Uterus (tissue), 4 donors: ENCODE measurements around the gene ADAMTS9. TPM values are rescaled to one million over a fixed set of nuclear protein-coding genes. Genes with fewer than 3 reads are reported as not detected.

Experiments
- DNase-seq, 2 donors: peaks; one replicate each; pipeline ENCODE4 v3.0.0-alpha.2; 2019 to 2020
- H3K27ac ChIP-seq, 2 donors: fragments of 200-600 bp; sonication (generic); 1 replicate in 1 of 2; 2 replicates in 1 of 2; pipeline ENCODE4 v1.5.1; 2016 to 2018
- H3K27me3 ChIP-seq, 2 donors: fragments of 200-600 bp; sonication (generic); one replicate each; pipeline ENCODE4 v1.5.1; 2018 to 2019; ENCODE audit warnings: control low read depth in 1 of 2
- H3K36me3 ChIP-seq, 2 donors: fragments of 200-600 bp; sonication (generic); one replicate each; pipeline ENCODE4 v1.5.1; 2019; ENCODE audit warnings: control low read depth in 1 of 2
- H3K4me1 ChIP-seq, 2 donors: fragments of 200-600 bp; sonication (generic); one replicate each; pipeline ENCODE4 v1.5.1; 2018 to 2019; ENCODE audit warnings: control low read depth in 1 of 2
- H3K4me3 ChIP-seq, 2 donors: fragments of 200-600 bp; sonication (generic); 1 replicate in 1 of 2; 2 replicates in 1 of 2; pipeline ENCODE4 v1.5.1; 2018 to 2019; ENCODE audit warnings: mild to moderate bottlenecking in 1 of 2
- H3K9me3 ChIP-seq, 2 donors: fragments of 200-600 bp; sonication (generic); one replicate each; pipeline ENCODE4 v1.5.1; 2019; ENCODE audit warnings: control low read depth in 1 of 2
- POLR2A ChIP-seq, 2 donors: fragments of 450-650 bp; IDR thresholded peaks; one replicate each; pipeline ENCODE4 v1.6.1; 2016; ENCODE audit warnings: antibody characterized with exemption in 2 of 2, mild to moderate bottlenecking in 1 of 2, moderate library complexity in 1 of 2
- intact Hi-C: fragments of 100-400 bp; cut with DNase I; formaldehyde crosslinking; loops from one replicate; pipeline ENCODE4 v1.15.1; 2023; ENCODE audit warnings: low total_unique reads
- total RNA-seq, 4 donors: library from RNA; depleted of rRNA in 3 of 4; stranded (reverse); fragments of >200 nt in 3 of 4; gene quantifications; one replicate each; pipeline versions ENCODE4 v1.1.0 to v1.2.4, GENCODE V29; 2014 to 2023
- TF ChIP-seq, protein P1 (sequence below), 4 experiments: fragments of 200-600 bp in 2 of 4; fragments of 450-650 bp in 2 of 4; sonication (generic) in 2 of 4; IDR thresholded peaks; one replicate each; pipeline ENCODE4 v1.5.1; 2016 to 2019; ENCODE audit warnings: antibody characterized with exemption in 4 of 4, mild to moderate bottlenecking in 2 of 4, moderate library complexity in 1 of 4
- donor health status: DM: yes; HTN: yes; CAD: no.

Gene ADAMTS9
- total RNA-seq, 4 donors from 2014 or later = 17.4 to 197 (median 160) TPM

DNA sequence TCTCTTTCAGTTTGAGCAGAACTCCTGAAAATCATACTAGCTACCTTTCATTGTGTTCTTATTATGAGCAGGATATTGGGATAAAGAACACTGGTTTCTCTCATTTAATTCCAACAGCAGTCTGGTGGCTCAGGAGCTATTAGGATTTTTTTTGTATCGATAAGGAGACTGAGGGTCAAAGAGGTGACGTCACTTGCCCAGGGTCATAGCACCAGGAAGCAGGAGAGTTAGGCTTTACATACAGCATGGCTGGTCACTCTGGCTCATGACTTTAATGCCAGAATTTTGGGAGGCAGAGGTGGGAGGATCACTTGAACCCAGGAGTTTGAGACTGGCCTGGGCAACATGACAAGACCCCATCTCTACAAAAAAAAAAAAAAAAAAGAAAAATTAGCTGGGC, 113.6 kb downstream of the ADAMTS9 start:
- no peak overlapping the region for H3K27ac ChIP-seq
- H3K9me3 ChIP-seq = no peaks in the 10 kb centered on the region
- intact Hi-C loops = loop anchor here (10.0 kb wide), 1 partner anchor 111 kb away; the partner anchor contains the start of gene ADAMTS9
- no peak for TF ChIP-seq POLR2A (IDR thresholded peaks at IDR 0.05)
- TF ChIP-seq, protein P1, sequence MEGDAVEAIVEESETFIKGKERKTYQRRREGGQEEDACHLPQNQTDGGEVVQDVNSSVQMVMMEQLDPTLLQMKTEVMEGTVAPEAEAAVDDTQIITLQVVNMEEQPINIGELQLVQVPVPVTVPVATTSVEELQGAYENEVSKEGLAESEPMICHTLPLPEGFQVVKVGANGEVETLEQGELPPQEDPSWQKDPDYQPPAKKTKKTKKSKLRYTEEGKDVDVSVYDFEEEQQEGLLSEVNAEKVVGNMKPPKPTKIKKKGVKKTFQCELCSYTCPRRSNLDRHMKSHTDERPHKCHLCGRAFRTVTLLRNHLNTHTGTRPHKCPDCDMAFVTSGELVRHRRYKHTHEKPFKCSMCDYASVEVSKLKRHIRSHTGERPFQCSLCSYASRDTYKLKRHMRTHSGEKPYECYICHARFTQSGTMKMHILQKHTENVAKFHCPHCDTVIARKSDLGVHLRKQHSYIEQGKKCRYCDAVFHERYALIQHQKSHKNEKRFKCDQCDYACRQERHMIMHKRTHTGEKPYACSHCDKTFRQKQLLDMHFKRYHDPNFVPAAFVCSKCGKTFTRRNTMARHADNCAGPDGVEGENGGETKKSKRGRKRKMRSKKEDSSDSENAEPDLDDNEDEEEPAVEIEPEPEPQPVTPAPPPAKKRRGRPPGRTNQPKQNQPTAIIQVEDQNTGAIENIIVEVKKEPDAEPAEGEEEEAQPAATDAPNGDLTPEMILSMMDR (IDR thresholded peaks at IDR 0.05) = no peak
- no peak for DNase-seq
- no peaks in the 10 kb centered on the region for H3K27me3 ChIP-seq
- no peak overlapping the region for H3K4me3 ChIP-seq
- H3K36me3 ChIP-seq = no peaks in the 10 kb centered on the region
- no peaks in the 10 kb centered on the region for H3K4me1 ChIP-seq

DNA sequence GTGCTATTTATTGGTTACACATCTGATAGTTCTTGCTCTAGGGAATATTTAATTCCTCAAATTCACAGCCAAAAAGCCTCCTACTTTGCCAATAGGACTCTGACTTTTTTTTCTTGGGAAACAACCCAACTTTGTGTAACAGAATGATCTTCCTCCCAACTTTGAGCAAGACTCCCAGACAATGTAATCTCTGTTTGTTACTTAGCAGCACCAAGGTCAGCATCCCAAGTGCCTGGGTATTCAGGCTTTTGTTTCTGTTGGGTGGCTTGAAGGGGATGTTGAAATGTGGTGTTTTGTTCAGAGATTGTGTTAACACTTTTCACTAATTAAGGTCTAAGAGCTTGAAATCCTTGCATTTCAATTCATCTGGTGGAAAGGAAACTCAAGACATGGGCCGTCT, 115.8 kb downstream of the ADAMTS9 start:
- Histone ChIP-seq H3K4me1 (no peaks in the 10 kb centered on the region), H3K36me3 (no peaks in the 10 kb centered on the region), H3K9me3 (no peaks in the 10 kb centered on the region), H3K4me3 (no peak overlapping the region), H3K27ac (no peak overlapping the region), H3K27me3 (no peaks in the 10 kb centered on the region)
- intact Hi-C loops = loop anchor here (10.0 kb wide), 1 partner anchor 113 kb away; the partner anchor contains the start of gene ADAMTS9
- TF ChIP-seq POLR2A (IDR thresholded peaks at IDR 0.05) = no peak
- TF ChIP-seq, protein P1 (IDR thresholded peaks at IDR 0.05) = no peak
- DNase-seq = no peak

DNA sequence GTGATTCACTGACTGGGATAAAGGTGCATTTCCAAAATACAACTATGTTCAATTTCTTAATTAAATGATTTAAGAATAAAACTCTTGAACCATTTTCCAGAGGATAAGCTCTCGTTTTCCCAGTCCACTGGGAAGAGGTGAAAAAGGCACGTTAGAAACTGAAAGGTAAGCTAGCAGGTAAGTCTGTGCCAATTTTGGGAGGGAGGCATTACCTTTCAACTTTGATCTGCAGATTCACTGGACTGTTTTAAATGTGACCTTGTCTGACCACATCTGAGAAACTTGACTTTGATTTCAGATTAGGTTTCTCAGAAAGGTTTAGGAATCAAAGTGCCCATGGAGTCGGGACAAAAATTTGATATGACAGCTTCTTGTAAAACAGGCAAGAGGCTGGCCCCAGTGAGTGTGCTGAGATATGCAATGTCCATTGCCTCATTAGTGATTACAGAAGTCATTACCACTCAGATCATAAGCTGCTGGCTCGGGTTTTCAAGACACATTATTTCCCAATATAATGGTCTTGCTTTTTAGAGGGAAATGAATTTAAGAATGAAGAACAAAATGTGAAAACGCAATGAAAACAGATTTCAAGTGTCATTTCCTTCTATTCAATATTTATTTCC, 118.8 kb downstream of the ADAMTS9 start:
- no peaks in the 10 kb centered on the region for H3K9me3 ChIP-seq
- no peak for DNase-seq
- TF ChIP-seq, protein P1 (IDR thresholded peaks at IDR 0.05) = no peak
- no peak for TF ChIP-seq POLR2A (IDR thresholded peaks at IDR 0.05)
- intact Hi-C loops = no loop called here
- H3K4me1 ChIP-seq = no peaks in the 10 kb centered on the region
- no peaks in the 10 kb centered on the region for H3K36me3 ChIP-seq
- no peaks in the 10 kb centered on the region for H3K27me3 ChIP-seq
- no peak overlapping the region for H3K4me3 ChIP-seq
- no peak overlapping the region for H3K27ac ChIP-seq

DNA sequence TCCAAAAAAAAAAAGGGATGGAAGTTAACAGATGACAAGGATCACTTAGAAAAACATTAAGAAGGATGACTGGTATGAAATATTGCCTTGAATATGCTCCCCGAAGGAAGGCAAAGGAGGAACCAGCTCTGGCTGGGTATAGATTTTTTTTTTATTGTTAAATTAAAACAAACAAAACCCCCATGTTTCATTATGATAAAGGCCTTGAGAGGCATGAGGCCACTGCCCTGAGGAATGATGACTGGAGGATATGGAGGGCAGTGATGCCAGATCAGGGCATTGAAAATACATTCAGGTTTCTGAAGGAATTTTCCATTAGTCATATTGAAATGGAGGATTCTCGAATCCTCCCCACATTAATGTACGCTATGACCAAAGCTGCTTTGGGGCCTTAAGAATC, 120.9 kb downstream of the ADAMTS9 start:
- intact Hi-C loops = no loop called here
- TF ChIP-seq, protein P1 (IDR thresholded peaks at IDR 0.05) = no peak
- no peak for TF ChIP-seq POLR2A (IDR thresholded peaks at IDR 0.05)
- H3K4me1 ChIP-seq = no peaks in the 10 kb centered on the region
- H3K9me3 ChIP-seq = no peaks in the 10 kb centered on the region
- no peaks in the 10 kb centered on the region for H3K27me3 ChIP-seq
- H3K36me3 ChIP-seq = no peaks in the 10 kb centered on the region
- no peak overlapping the region for H3K27ac ChIP-seq
- H3K4me3 ChIP-seq = no peak overlapping the region
- no peak for DNase-seq

DNA sequence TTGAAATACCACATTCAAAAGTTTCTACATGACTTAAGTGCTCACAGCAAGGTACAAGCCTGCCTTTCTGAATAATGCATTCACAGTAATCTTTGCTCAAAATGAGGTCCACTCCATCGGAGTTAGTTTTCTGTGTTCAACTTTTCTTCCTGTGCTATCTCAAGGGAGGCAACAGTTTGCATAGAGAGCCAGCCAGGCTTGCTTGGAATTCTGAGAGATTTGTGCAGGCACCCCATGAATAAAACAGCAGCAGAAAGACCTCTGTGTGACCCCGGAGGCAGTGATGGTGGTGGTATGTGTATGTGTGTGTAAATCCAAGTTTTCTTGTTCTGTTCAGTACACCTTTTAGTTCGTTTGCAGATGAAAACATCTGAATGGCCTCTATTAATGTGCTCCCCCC, 124.0 kb downstream of the ADAMTS9 start:
- DNase-seq = no peak
- Histone ChIP-seq H3K27me3 (no peaks in the 10 kb centered on the region), H3K36me3 (no peaks in the 10 kb centered on the region), H3K4me1 (no peaks in the 10 kb centered on the region), H3K4me3 (peak overlapping the region in 1 of 2 donors; percentile 3), H3K27ac (peak overlapping the region; percentile 79 to 83), H3K9me3 (no peaks in the 10 kb centered on the region)
- intact Hi-C loops = no loop called here
- no peak for TF ChIP-seq POLR2A (IDR thresholded peaks at IDR 0.05)
- TF ChIP-seq, protein P1 (IDR thresholded peaks at IDR 0.05) = no peak
